ENCODE measurements around the gene RGS6. TPM values are rescaled to one million over a fixed set of nuclear protein-coding genes. Genes with fewer than 3 reads are reported as not detected.

RGS6 gene
- total RNA-seq, 3 donors from 2014 or later, result 3.4 to 9.2 (median 4.5) TPM

GRCh38 chr14:72154645-72155378 is 222.6 kb downstream of the RGS6 start:
- Histone ChIP-seq H3K9me3 (peaks cover 0 to 9% of the 10 kb centered on the region in 2 donors), H3K4me3 (no peak overlapping the region), H3K27me3 (no peaks in the 10 kb centered on the region), H3K36me3 (no peaks in the 10 kb centered on the region), H3K27ac (peak overlapping the region in 1 of 2 donors; percentile 38), H3K4me1 (no peaks in the 10 kb centered on the region)
- TF ChIP-seq CTCF (IDR thresholded peaks at IDR 0.05) (no peak), POLR2AphosphoS5 (IDR thresholded peaks at IDR 0.05) (no peak), POLR2A (IDR thresholded peaks at IDR 0.05) (no peak)
- intact Hi-C loops (cut with DNase I; ENCODE audit: low total_unique reads), result no loop called here
- DNase-seq (ENCODE audit: low spot score in 2 of 2), result no peak

GRCh38 chr14:72155379-72155993 is 223.3 kb downstream of the RGS6 start:
- peak overlapping the region in 1 of 2 donors; percentile 20 for H3K27ac ChIP-seq

GRCh38 chr14:72164420-72165228 is 232.4 kb downstream of the RGS6 start:
- H3K4me1 ChIP-seq, result no peaks in the 10 kb centered on the region
- H3K9me3 ChIP-seq, result peaks cover 0 to 4% of the 10 kb centered on the region in 2 donors
- TF ChIP-seq POLR2A (IDR thresholded peaks at IDR 0.05), result no peak
- TF ChIP-seq CTCF (IDR thresholded peaks at IDR 0.05), result no peak
- TF ChIP-seq POLR2AphosphoS5 (IDR thresholded peaks at IDR 0.05), result no peak
- no peak overlapping the region for H3K4me3 ChIP-seq
- intact Hi-C loops (cut with DNase I; ENCODE audit: low total_unique reads), result no loop called here
- H3K27me3 ChIP-seq, result no peaks in the 10 kb centered on the region
- no peaks in the 10 kb centered on the region for H3K36me3 ChIP-seq
- DNase-seq (ENCODE audit: low spot score in 2 of 2), result no peak
- no peak overlapping the region for H3K27ac ChIP-seq

More at GRCh38 chr14:72155379-72155993, 223.3 kb downstream of the RGS6 start:
- Histone ChIP-seq H3K4me1 (no peaks in the 10 kb centered on the region), H3K9me3 (peaks cover 0 to 9% of the 10 kb centered on the region in 2 donors), H3K36me3 (no peaks in the 10 kb centered on the region), H3K27me3 (no peaks in the 10 kb centered on the region), H3K4me3 (no peak overlapping the region)
- TF ChIP-seq CTCF (IDR thresholded peaks at IDR 0.05) (no peak), POLR2A (IDR thresholded peaks at IDR 0.05) (no peak), POLR2AphosphoS5 (IDR thresholded peaks at IDR 0.05) (no peak)
- no peak for DNase-seq (ENCODE audit: low spot score in 2 of 2)
- intact Hi-C loops (cut with DNase I; ENCODE audit: low total_unique reads), result no loop called here

- no peaks in the 10 kb centered on the region for H3K4me1 ChIP-seq
- DNase-seq (ENCODE audit: low spot score in 2 of 2), result no peak
- peaks cover 0 to 4% of the 10 kb centered on the region in 2 donors for H3K9me3 ChIP-seq
- H3K36me3 ChIP-seq, result no peaks in the 10 kb centered on the region
- no peak overlapping the region for H3K27ac ChIP-seq
- intact Hi-C loops (cut with DNase I; ENCODE audit: low total_unique reads), result no loop called here
- H3K4me3 ChIP-seq, result no peak overlapping the region
- no peak for TF ChIP-seq POLR2A (IDR thresholded peaks at IDR 0.05)
- TF ChIP-seq CTCF (IDR thresholded peaks at IDR 0.05), result no peak
- no peak for TF ChIP-seq POLR2AphosphoS5 (IDR thresholded peaks at IDR 0.05)
- H3K27me3 ChIP-seq, result no peaks in the 10 kb centered on the region
Measured at GRCh38 chr14:72165229-72165698, 233.0 kb downstream of the RGS6 start.

All from breast epithelium (tissue), 4 donors.